HG03565 (cell line): ENCODE data around the gene ADPRH.

Experiments used
- ATAC-seq: cut with Tn5 transposase; IDR thresholded peaks from one replicate; pipeline ENCODE4 v1.9.1; 2021; ENCODE audit warnings: mild to moderate bottlenecking, moderate library complexity; ENCODE audit not compliant: unreplicated experiment

The ADPRH gene

DNA sequence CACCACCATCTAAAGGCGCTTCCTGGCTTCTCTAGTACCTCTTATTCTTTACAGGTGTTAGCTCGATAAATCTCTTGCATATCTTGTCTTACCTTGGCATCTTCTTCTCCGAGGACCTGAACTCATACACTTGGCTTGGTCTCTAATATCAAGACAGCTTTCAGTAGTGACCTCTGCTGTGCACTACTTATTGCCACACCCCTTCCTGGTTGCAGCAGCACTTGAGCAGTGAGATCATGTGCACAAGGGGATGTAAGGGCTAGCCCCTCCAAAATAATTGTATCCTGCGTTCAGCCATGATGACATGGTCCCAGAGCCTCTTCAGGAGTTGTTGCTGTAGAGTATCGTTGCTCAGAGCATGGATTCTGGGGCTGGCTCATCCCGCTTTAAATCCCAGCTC lies 17.1 kb downstream of the ADPRH start:
- ATAC-seq, result no peak

DNA sequence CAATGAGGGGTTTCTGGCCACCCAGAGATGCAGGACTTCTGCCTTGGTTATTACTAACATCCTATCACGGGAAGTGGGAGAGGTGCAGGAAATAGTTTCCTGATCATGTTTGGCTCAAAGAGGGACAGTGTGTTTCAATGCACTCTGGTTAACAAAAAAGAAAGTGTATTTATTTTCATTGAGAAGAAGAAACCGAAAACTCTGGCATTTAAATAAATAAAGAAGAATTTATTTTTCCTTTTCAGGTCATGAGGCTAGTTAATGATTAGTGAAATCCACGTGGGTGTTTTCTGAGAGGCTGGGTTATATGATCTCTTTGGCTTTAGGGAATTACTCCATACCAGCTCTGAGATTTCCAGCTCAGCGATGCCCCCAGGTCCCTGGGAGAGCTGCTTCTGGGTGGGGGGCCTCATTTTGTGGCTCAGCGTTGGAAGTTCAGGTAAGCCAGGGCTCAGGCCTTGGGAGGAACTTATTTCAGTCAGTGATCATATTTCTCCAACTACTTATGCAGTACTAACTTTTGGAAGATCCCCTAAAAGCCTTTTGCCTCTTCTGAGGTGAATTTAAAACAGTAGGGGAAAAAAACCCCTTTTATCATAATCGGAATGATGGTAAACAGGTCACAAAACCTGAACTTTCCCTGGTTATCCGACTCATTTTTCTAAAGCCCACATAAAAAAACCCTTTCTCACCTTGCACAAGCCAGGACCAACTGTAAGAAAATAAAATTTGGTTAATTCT lies 18.4 kb downstream of the ADPRH start, which contains the start of gene PLA1A:
PLA1A (plus strand) TSS at position 338 of the 741 bp plus-strand sequence; CDS start at position 367, 29 bp downstream.
- ATAC-seq, result no peak

DNA sequence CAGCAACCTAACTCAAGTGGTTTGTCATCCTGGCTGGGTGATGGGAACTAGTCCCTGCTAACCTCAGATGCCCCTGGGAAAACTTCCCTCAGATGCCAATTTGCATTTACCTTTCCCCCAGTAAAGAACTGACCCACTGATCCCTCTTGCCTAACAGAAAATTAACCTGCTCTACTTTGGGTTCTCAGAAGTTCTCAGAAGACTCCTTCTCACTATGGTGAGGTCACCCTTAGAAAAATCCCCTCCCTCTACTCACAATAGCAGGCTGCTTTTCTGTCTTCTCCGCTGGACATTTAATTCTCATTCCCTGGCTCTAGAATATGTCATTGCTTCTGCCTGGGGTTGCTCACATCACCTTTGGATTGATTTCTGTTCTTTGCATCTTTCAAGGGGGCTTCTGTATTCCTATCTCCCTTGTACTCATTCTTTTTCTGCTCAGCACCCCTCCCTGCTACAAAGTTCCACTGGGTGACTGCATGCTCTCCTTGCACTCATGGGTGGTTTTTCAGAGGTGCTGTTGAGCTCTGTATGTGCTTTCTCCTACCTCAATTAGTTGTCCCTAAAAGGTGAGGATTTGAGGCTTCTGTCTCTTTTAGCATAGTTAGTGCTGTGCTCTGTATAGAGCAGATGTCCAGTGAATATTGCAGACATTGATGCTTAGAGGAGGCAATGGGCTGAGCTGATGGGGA lies 19.3 kb downstream of the ADPRH start:
- ATAC-seq, result peak; percentile 42

DNA sequence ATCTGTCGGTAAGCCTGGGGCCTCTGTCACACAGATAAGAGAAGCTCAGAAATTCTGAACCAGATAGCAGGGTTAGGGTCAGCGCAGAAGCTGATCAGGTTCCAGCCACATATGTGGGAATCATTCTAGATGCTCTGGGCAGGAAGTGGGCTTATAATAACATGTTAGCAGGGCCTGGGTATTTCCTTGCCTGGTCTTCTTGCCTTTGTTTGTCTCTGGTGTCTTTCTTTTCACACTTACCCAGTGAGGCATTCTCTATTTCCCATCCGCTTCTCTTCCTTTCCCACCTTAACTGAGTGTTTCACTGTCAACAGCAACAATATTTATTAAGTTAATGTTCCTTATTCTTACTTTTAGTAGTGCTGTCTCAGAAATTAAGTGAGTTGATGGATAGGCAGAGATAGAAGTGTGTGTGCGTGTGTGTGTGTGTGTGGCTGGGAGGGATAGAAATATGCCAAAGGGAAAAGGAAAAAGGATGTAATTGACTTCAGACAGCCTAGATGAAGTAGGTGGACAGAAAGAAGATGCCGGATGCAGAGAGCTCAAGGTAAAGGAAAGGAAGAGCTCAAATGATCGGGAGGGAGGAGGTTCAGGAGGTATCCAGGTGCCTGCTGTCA lies 20.4 kb downstream of the ADPRH start:
- ATAC-seq, result no peak

DNA sequence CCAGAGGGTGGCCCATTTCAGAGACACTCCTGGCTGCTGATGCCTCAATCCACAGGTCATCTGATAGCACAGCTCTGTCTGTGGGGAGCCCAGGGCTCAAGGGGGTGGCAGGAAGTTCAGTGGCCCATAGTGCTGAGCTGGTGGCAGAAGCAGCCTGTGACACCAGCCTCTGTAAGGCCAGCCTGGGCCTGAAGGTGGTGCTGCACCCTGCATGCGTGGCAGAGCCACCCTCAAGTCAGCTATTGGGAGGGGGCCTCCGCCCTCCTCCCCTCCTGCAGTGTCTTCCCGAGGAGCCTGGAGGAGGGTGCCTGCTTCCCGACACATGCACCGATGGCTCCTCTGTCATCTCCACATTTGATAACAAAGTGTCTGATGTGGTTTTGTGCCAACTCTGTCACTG lies 21.4 kb downstream of the ADPRH start:
- peak; percentile 54 for ATAC-seq

DNA sequence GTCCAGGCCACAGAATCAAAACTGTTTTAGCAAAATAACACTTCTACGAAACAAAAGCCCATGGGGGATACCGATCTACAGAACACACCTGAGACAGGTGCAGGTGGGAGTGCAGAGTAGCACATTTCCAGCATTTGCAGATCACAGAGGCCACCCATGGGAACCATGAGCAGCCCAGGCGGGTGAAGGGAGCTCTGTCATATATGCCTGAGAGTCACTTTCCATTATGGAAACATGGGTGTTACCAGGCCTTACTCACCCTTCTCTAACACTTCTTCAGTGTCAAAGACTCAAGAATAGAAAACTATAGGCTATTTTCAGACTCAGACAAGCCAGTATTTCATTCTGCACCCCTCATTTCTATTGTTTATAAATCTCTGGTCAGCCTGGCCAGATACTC lies 21.9 kb downstream of the ADPRH start:
- ATAC-seq, result no peak

DNA sequence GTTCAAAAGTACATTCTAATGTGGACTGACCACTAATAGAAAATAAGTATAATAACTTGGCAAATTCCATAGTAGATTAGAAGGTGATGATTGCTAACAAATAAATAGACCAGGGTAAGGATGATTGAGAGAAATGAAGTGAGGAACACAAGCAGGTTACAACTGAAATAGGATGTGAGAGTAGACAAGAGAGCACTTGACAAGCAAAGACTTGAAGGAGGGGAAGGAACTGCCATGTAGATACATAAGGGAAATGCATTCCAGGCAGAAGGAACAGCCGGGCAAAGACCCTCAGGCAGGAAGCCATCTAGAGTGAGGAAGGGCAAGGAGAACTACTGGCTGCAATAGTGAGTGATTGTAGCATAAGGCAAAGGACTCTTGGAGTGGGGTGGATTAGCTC lies 23.4 kb downstream of the ADPRH start:
- ATAC-seq, result no peak

DNA sequence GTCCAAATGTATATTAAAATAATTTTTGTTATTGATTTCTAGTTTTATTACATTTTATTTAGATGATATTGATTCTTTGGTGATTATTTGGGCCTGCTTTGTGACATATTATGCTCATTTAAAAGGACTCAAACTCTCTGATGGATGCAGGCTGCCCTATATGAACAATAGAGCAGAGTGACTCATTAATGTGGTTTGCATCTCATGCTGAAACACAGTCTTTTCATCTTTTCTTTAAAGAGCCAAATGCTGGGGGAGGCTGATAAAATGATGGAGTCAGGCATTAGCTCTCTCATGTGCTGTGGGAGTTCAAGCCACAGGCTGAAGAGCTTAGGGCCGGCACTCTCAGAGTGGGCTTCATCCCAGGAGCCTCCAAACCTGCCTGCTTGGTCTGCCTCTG lies 25.6 kb downstream of the ADPRH start:
- ATAC-seq, result no peak

DNA sequence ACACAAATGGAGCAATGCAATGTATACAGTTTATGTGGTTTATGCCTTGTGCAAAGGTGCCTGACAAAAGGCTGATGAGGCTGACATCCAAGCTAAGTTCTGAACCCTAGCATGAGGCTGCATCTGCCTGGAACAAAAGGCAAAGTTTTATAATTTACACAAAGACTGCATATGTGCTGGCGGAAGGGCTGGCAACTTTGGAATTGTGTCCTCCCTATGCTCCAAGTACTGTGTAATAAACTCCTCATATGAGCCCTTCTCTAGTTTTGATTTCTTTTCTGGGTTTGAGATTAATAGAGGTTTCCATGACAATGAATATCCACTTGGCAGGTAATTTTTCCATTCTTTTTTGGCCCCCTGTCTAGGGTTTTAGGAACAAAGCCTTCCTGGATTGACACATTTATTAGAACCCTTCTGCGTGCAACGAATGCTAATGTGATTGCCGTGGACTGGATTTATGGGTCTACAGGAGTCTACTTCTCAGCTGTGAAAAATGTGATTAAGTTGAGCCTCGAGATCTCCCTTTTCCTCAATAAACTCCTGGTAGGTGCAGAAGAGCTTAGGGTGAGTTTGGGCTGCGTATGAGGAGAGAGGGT lies 29.2 kb downstream of the ADPRH start:
- no peak for ATAC-seq

DNA sequence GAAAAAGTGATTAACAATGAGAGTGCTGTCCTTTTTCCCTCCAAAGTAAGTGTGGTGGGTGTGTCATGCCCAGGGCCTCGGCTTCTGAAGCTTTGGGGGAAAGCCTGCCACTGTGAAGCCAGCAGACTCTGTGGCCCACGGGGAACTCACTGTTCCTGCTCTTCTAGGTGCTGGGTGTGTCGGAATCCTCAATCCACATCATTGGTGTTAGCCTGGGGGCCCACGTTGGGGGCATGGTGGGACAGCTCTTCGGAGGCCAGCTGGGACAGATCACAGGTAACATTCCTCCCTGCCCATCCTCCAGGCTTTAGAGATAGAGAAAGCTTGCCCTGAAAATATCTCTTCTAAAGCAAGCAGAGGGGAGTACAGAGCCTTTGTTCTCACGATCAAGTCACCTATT lies 30.0 kb downstream of the ADPRH start:
- no peak for ATAC-seq

DNA sequence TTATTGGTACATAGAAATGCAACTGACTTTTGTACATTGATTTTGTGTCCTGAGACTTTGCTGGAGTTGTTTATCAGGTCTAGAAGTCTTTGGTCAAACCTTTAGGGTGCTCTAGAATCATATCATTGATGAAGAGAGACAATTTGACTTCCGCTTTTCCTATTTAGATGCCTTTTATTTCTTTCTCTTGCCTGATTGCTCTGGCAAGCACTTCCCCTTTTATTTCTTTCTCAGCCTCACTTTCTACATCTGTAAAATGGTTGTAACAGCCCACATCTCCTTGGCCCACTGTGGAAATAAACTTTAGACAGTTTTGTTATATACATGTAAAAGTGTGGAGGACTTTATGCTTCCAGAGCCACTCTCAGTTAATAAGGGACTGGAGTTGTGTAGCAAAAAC lies 32.4 kb downstream of the ADPRH start:
- ATAC-seq, result no peak

DNA sequence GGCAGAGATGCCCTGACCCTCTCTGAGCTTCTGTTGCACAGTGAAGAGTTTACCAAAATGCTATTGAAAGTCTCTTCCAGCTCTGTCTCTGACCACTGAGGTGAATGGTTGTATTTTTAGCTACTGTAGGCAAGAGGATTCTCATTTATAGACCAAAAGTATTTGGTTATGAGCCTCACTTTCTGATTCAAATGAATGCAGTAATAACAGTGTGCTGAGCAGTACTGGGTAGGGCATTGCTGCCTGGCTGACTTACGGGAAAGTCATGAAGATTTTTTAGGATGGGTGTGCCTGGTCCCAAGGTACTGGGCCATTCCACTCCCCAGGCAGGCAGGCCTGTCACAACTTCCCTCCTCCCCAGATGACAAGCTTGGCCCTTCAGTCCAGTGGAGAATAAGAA lies 33.9 kb downstream of the ADPRH start:
- ATAC-seq, result peak; percentile 70

DNA sequence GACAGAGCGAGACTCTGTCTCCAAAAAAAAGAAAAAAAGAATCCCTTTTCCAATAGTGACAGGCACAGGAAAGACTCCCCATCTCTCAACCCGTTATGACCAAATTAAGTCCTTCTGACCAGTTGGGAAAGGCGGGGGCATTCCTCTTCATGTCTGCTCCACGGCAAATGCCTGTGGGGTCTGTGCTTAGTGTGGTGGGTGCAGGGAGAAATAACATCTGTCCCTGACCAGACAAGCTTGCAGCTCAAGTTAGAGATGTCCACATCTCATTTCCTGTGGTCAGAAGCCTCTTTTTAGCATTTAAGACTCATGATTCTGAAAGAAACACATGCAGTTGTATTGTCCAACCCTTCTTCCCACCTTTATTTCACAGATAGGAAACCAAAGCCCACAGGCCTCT lies 34.6 kb downstream of the ADPRH start:
- ATAC-seq, result no peak

DNA sequence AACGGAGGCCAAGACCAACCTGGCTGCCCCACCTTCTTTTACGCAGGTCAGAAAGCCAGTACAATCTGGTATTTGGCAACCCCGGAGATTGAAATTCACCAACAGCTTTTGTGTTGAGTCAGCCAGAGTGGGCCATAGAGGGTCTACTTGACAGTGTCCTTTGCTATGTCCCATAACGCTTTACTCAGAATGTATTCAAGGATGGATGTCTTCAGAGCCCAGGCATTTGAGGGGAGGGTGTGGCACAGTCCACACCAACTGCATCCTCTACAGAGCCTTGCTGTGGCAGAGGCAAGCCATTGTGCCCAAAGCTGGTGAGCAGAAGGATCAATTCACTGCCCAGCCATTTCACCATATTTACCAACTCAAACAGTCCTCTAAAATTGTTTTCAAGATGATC lies 36.8 kb downstream of the ADPRH start:
- no peak for ATAC-seq

DNA sequence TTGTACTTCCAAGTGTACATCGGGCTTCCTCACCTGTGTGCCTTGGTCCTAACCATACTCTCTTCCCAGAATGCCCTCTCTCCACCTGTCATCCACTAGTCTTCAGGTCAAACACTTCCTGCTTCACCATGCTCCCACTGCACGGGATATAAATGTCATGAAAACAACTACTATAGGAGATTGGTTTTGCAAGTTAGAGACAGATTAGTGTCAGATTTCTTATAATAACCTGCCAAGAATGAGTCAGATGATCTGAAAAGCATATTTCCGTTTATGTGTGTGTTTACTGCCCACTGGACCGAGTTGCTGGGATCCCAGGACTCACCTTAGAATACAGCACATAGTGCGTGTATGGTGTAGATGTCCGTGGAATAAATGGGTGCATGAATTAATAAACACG lies 39.8 kb downstream of the ADPRH start:
- ATAC-seq, result no peak

DNA sequence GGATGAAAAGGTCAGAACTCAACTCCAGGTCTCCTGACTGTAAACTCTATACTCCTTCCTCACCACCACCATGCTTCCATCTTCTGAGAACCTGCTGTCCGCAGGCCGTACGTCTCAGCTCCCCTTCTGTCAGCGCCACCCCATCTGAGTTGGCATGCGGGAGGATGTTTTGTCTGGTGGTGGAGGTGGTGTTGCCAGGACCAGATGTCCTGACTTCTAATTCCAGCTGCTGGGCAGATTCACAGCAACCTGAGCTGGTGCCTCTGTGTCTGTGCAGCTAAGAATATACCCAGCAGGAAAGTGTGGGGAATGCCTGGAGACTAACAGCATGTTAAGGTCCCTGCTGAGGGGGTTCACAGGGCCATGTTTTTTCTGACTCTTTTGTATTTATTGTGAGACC lies 41.6 kb downstream of the ADPRH start:
- ATAC-seq, result no peak

DNA sequence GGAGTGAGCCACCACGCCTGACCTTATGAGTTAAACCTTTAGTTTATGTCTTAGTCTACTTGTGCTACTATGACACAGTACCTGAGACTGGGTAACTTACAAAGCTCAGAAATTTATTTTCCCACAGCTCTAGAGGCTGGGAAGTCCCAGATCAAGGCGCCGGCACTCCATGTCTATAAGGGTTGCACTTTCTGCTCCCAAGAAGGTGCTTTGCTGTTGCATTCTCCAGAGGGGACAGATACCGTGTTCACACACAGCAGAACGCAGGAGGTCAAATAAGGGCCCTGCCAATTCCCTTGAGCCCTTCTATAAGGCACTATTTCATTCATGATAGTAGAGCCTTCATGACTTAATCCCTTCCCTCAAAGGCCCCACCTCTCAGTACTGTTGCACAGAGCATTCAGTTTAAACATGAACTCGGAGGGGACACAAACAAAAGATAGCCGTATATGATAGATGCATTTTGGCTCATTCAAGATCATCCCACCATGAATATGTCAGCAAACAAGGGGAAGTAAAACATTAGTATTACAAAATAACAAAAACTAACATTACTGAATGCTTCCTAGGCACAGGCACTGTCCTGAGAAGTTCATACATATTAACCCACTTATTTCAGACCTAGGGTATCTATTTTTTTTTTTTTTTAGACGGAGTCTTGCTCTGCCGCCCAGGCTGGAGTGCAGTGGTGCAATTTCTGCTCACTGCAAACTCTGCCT lies 44.9 kb downstream of the ADPRH start:
- no peak for ATAC-seq

DNA sequence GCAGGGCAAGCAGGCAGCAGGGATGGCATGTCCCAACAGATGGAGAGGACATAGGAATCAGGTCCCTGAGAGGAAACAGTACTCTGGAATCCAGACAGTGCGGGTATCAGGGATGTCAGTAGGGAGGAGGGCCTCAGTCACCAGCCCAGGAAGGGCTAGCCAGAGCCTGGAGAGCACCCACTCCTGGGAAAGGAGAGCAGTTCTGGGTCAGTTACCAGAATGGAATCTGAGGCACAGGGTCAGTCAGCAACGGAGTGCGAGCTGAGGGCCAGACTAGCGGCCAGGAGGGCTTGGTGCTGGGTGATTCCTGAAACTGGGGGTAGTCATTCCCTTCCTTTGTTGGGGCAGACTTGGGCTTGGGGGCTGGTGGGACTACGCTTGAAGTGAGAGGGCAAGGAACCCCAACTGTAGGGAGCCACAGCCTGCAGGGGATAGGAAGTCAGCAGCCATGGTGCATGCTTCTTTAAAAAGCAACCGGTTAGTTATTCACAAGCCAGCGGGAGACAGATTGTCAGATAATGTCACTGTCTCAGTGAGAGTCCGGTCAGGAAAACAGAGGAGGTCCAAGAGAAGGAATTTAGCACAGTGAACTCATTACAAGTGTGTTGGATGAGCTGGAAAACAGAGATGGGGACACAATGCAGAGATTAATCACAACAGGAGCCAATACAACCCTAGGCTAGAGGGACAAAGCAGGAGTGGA lies 46.3 kb downstream of the ADPRH start:
- ATAC-seq, result no peak

DNA sequence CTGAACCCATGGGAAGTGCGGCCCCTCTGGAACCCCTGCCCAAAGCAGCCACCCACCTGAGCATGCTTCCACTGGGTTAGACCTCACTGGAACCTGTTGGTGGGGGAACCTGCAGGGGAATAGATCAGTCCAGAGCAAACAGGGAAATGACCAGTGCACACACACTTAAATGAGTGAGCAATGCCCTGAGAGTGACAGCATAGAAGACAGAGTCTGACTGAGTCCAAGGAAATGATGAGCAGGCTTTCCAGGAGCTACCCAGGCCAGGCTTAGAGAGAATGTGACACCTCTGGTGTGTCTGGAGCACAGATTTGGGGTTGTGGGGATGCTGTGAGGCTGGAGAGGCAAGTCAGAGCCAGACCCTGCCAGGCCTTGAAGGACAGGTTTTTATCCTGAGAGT lies 46.9 kb downstream of the ADPRH start:
- no peak for ATAC-seq

DNA sequence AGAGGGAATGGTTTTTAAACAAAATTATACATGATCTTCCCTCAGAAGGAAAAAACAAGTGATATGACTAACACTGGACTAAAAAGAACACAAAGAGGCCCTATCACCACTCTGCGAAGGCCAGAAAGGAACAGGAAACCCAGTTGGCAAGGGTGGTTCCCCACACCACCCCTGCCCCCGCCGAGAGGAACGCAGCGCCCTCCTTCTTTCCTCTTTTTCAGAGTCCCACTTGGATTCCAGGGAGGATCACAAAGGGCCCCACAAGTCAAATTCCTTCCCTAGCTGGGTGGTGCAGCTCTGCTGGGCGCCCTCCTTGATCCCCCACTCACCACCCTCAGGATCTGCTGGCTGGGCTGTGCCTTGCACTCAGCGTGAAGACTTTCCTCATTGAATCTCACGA lies 48.2 kb downstream of the ADPRH start:
- no peak for ATAC-seq

DNA sequence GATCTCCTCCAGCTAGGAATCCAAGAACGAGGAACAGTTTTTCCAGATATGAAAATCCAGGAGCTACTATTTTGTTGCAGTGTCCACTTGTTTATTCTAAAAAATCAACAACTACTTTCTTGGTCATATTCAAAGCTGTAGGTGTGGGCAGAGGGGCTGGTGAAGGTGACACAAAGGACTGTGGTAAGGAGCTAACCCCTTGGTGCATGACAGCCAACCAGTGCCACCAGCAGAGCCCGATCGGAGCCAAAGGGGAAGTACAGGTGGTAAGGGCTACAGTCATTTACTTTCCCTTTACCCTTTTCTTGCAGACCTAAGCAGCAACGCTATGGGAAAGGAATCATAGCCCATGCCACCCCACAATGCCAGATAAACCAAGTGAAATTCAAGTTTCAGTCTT lies 49.1 kb downstream of the ADPRH start:
- ATAC-seq, result peak; percentile 35
